ENCODE measurements around the gene BDP1. TPM values are rescaled to one million over a fixed set of nuclear protein-coding genes. Genes with fewer than 3 reads are reported as not detected.

BDP1 gene
- total and polyA plus RNA-seq, 2 of the 4 experiments (the other 2 are of a cell fraction), result 5.8 to 14.0 TPM

- Histone ChIP-seq H2BK20ac (ENCODE audit: low read depth, low read length) (no peak overlapping the region), H3K4me3 (ENCODE audit: insufficient read depth, low read depth, low read length) (no peak overlapping the region), H2AK5ac (ENCODE audit: low read depth, low read length) (no peak overlapping the region), H2AFZ (replicated peaks; ENCODE audit: low read length, poor library complexity) (no peak overlapping the region), H3K23ac (ENCODE audit: low read depth, low read length) (no peak overlapping the region), H3K27ac (ENCODE audit: insufficient read depth, low read length) (no peak overlapping the region), H2BK15ac (ENCODE audit: low read depth, low read length) (no peak overlapping the region), H4K5ac (ENCODE audit: low read depth, low read length) (no peak overlapping the region), H3K14ac (replicated peaks; ENCODE audit: low read depth, low read length) (no peak overlapping the region), H3K56ac (ENCODE audit: extremely low read depth, insufficient read depth, low read length) (no peak overlapping the region), H4K20me1 (ENCODE audit: insufficient read depth, low read length) (peaks cover 9% of the 10 kb centered on the region; the same call in 1 of the 2 replicates), H3K9ac (ENCODE audit: low read depth, low read length) (no peak overlapping the region), H3K4ac (ENCODE audit: low read depth, low read length) (no peak overlapping the region), H4K91ac (ENCODE audit: insufficient read depth, low read depth, low read length) (no peak overlapping the region), H3K79me1 (ENCODE audit: low read depth in 1 of 2, low read length in 2 of 2) (peaks cover 16 to 26% of the 10 kb centered on the region in 2 experiments), H2BK5ac (ENCODE audit: low read depth, low read length, poor library complexity, severe bottlenecking) (no peak overlapping the region), H2AK9ac (replicated peaks; ENCODE audit: low read depth, low read length, poor library complexity) (no peak overlapping the region), H3K9me3 (ENCODE audit: control insufficient read depth, insufficient read depth, low read length) (no peaks in the 10 kb centered on the region), H3K4me1 (ENCODE audit: control insufficient read depth, insufficient read depth, low read length) (peaks cover 4% of the 10 kb centered on the region; the same call in 1 of the 2 replicates), H4K8ac (ENCODE audit: low read depth in 2 of 2, low read length in 2 of 2) (no peak overlapping the region), H2BK120ac (ENCODE audit: low read depth, low read length) (no peak overlapping the region), H3K36me3 (ENCODE audit: control insufficient read depth, insufficient read depth, low read length) (peaks cover 13% of the 10 kb centered on the region), H3K18ac (ENCODE audit: low read depth, low read length) (no peak overlapping the region), H3K4me2 (ENCODE audit: low read depth, low read length) (no peak overlapping the region), H3K27me3 (ENCODE audit: control insufficient read depth, insufficient read depth, low read length) (no peaks in the 10 kb centered on the region), H3K9me1 (ENCODE audit: insufficient read depth, low read length) (peaks cover 7% of the 10 kb centered on the region; the same call in 1 of the 2 replicates)
- ChIA-PET POLR2A (ENCODE audit: unreplicated experiment) (interaction anchor here (0.6 kb wide), 1 partner anchor 26 kb away, joined by 3 read pairs; the partner anchor contains the start of gene BDP1), CTCF (no interaction called here)
- in situ Hi-C loops (cut with MboI; ENCODE audit: low sequenced_read_pairs) (no loop called here), dilution Hi-C loops (cut with HindIII; ENCODE audit: low sequenced_read_pairs, unreplicated experiment) (no loop called here), intact Hi-C loops (cut with micrococcal nuclease) (no loop called here)
- no peak for DNase-seq
- no TSS peak for BruUV-seq (replicated peaks)
- TF ChIP-seq CTCF (conservative IDR thresholded peaks at IDR 0.05; ENCODE audit: low read depth, low read length) (no peak), SMC3 (IDR thresholded peaks at IDR 0.05; ENCODE audit: low read depth, low read length) (no peak), NFE2L2 (IDR thresholded peaks at IDR 0.05; ENCODE audit: low read depth, low read length) (no peak), FOS (IDR thresholded peaks at IDR 0.05; ENCODE audit: low read depth, low read length) (no peak), ELK1 (IDR thresholded peaks at IDR 0.05; ENCODE audit: borderline replicate concordance, low read depth, low read length) (no peak), CEBPB (IDR thresholded peaks at IDR 0.05; ENCODE audit: low read depth, low read length) (no peak), POLR2A (IDR thresholded peaks at IDR 0.05; ENCODE audit: low read depth, low read length) (no peak)
- ATAC-seq (ENCODE audit: low read depth), result no peak
These were observed 26.0 kb downstream of the BDP1 start for GRCh38 chr5:71481441-71481840.

Data from IMR-90 (cell line).